ENCODE results near the gene SUN2.

SUN2 gene

DNA sequence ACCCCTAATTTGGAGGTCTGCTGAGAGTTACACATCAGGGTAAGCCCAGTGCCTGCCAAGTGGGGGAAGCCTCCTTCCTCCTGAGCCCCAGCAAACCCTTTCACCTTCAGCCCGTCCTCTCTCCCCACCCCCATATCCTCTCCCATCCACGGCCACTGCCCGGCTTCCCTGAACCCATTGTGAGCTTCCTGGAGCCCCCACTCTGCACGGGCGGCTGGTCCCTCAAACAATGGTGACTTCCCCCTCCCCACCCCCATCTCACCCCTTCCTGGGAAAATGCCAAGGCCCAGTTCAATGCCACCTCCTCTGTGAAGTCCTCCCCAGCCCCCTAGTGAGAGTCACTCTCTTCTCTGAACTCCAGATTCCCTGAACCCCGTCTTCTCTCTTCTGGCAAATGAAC, 20.3 kb upstream of the SUN2 start:
- DNase-seq = no peak

DNA sequence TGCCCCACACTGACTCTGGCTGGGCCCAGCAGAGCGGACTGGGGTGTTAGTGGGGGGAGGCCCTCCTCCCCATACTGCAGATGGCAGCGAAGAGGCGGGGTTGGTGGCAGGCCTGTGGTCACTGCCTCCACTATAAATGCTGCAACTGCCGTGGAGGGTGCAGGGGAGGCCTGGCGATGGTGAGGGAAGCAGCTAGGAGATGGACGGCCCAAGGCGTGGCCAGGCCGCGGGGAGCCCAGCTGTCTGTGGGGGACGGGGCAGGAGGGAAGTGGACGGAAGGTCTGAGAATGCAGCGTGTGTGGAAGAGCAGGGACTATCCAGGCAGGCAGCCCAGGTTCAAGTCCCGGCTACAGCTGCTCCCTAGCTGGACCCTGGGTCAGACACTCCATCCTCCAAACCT, 19.9 kb upstream of the SUN2 start:
- no peak for DNase-seq

DNA sequence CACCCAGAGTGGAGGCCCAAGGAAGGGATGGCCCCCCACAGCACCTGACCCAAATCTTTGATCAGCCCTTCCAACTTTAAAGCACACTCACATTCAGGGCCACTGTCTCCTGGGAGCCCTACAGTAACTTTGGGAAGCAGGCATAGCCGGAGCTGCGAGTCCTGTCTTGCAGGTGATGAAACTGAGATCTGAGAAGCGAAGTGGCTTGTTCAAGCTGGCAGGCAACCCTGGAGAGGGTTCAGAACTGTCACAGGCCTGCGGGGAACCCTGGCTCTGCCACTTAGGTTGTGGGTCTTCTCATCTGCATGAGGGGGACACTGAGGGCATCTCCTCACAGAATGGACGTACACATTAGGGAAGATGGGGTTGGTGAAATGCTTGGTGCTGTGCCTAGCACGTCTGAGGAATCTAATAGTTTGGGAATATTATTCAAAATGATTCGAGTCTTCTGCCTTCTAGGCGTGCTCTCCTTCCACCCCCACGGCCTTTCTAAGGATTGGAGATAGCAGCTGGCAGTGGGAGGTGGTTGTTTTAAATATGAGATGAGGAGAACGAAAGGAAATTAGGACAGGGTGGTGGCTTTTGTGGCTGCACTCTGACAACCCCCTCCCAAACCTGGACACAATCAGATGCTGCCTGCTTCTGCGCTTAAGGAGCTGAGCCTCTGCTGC, 18.8 kb upstream of the SUN2 start:
- DNase-seq = no peak

DNA sequence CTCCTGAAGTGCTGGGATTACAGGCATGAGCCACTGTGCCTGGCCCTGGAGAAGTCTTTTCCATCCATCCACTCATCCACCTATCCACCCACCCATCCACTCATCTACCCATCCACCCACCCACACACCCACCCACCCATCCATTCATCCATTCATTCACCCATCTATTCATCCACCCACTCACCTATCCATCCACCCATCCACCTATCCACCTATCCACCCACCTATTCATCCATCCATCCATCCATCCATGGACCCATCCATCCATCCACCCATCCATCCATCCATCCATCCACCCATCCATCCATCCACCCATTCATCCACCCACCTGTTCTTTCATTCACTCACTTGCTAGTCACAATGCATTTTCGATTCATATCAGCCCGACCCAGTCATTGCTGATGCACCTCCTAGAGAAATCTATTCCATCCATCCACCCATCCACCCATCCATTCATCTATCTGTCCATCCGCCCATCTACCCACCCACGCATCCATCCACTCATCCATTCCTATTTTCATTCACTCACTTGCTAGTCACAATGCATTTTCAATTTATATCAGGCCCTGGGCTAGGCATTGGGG, 17.7 kb upstream of the SUN2 start:
- no peak for DNase-seq

DNA sequence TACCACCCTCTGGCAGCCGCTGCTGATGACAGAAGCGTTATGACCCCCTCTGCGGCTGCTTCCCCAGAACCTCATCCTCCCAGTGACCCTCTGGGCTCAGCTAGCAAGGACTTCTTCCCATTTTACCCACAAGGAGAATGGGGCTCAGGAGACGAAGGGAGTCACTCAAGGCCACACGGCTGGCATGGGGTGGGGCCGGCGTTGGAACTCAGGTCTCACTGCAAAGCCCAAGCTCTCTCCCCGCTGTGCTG, 16.8 kb upstream of the SUN2 start:
- DNase-seq = no peak

DNA sequence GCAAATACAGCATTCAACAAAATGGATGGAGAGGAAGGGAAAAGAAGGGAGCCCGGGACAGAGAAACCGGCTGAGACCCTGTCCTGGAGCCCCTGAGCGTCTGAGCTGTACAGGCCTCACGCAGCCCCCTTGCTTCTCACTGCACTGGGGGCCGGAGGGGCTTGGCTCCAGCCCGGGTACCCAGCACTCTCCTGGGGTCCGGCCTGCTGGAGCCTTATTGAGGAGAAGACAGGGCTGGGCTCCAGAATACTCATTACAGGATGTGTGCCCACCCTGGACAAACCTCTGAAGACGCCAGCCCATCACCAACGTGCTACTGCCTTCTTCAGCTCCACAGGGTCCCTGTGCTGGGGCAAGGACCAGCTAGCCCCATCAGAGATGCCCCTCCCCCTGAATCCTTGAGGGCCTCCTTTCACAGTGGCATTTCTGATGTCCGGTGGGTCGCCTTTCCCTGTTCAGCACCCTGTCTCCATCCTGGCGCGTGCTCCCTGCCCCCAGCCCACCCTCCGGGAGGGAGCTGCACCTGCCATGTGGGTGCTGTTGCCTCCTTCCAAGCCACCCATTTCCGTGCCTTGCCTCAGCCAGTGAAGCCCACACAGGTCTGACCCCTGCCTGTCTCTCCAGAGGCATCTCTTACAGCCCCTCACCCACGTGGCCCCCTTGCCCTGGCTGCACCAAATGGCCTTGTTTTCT, 14.6 kb upstream of the SUN2 start:
- DNase-seq = no peak

DNA sequence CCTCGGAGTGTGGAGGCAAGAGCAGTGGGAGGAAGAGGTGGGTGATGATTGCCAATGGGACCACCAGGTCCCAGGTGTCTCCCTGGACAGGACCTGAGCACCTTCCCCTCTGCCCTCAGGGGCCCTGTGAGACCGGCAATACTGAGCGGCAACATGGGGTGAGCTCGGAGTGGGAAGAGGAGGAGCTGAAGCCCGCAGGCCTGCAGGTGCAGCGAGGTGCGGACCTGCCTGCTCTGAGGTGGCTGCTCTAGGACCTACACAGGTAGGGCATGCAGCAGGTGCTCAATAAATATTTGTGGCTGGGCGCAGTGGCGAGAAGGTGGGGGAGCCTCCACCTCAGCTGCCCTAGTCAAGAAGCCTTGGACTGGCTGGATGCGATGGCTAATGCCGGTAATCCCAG, 12.2 kb upstream of the SUN2 start:
- no peak for DNase-seq

DNA sequence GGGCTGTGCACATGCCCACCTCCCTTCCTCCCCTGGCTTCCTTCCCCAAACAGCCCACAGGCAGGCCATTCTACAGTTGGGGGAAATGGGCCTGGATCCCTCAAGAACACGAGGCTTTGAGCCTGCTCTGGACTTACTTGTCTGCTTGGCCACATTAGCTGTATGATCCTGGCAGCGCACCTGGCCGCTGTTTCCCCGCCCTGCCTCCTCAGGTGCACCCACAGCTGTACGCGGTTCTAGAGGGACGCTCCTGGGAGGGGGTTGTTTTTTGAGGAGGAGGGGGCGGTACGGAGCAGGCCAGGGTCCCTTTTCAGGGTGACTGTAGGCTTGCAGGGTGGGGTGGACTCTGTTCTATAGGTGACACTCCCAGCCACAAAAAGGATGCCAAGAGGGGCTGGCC, 11.5 kb upstream of the SUN2 start:
- no peak for DNase-seq

DNA sequence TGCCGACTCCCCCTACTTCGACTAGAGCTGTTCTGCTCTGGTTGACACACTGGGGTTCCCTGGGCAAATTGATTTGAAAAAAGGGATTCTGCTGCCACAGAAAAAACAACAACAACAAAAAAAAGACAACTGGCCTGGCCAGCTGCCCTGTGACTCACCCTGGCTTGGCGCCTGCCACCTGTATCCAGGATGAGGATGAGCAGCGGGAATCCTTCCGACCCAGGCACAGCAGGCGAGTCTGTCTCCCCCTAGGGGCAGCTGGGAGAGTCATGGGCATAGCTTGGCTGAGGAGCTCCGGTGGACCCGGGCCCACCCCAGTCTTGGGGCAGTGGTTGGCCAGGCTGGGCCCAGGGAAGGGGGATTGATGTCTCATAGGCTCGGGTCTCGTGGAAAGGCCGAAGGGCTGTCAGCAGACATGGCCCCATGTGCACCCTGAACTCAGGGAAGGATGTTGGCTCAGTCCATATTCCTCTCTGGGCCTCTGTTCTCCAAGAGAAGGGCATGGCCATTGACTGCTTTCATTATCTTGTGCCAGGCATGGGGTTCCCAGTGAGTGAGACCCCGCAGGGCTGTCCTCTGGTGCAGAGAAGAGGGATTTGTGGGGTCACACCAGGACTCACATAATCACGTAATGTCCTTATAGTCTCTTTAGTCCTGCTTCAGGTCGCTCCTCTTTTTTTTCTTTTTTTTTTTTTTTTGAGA, 10.4 kb upstream of the SUN2 start:
- DNase-seq = peak; percentile 40 to 80

DNA sequence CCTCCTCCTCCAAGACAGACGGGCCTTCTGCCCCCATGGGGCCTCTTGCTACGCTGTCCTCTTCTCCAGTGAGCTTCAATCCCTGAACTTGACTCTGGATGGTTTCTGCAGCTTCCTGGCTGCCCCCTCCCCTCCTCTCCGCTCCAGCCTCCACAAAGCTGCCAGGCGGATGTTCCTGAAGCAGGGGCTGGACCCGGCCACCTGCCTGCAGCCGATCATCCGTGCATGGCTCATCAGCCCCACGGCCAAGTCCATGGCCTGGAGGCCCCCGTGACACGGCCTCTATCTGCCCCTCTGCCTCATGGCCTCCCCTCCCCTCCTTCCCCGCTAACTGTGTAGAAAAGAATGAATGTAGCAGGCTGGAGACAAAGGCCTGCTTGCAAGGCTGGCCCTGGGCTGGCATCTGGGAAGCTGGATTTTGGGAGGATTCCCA, 6.8 kb upstream of the SUN2 start:
- peak; percentile 81 to 85 for DNase-seq

DNA sequence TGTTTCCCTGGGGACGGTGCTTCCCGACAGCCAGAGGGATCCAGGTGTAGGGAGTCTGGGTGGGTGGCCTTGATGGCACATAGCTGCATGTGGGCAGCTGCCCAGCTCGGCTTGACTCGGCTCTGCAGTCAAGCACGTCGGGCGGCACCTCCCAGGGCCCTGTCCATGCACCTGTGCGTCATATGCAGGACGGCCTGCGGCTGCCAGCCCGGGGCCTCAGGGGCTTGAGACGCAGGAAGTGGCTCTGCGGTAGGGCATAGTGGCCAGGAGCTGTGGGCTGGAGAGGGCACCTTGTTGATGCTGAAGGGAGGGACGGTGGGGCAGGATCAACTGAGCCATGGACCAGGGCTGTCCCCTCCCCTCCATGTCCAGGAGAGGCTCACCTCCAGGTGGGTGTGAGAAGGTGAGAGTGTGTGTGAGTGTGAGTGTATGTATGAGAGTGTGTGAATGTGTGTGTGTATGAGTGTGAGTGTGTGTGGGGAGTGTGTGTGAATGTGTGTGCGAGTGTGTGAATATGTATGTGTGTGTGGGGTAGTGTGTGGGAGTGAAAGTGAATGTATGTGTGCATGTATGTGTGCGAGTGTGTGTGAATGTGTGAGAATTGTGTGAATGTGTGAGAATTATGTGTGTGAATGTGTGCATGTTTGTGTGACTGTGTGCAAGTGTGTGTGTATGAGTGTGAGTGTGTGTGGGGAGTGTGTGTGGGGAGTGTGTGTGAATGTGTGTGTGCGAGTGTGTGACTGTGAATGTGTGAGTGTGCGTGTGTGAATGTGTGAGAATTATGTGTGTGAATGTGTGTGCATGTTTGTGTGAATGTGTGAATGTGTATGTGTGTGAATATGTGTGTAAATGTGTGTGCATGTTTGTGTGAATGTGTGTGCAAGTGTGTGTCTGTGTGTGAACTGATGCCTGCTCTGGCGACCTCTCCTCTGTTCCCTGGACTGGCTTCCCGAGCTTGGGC, 5.7 kb upstream of the SUN2 start:
- no peak for DNase-seq

DNA sequence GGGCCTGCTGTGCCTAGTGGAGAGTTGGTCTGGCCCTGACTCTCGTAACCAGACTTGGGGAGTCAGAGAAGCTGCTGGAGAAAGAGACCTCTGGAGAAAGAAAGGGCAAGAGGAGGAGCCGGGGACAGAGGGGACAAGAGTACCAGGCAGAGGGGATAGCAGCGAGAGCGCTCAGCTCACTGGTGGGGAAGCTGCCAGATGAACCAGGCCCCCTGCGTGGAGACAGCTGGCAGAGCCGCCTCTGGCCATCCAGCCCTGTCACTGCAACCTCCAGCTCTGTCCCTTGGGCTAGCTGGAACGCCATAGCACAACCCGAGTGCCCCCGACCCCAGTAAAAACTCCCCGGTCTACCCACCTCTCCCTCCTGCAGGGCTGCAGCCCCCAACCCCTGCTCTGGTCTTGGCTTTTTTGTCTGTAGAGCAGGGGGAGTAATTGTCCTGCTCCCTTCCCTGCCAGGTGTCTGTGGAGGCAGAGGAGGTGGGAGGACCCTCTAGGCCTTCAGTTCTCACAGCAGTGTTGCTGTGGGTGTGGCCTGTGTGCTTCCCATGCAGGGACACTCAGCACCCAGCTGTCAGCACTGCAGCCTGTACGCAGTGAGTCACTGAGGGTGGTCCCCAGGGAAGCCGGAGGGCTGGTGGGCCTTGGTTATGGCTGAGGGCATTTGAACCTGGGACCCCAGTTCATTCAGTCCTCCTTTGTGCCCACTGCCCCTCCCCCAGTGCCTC, 4.8 kb upstream of the SUN2 start:
- DNase-seq = peak; percentile 68 to 92

DNA sequence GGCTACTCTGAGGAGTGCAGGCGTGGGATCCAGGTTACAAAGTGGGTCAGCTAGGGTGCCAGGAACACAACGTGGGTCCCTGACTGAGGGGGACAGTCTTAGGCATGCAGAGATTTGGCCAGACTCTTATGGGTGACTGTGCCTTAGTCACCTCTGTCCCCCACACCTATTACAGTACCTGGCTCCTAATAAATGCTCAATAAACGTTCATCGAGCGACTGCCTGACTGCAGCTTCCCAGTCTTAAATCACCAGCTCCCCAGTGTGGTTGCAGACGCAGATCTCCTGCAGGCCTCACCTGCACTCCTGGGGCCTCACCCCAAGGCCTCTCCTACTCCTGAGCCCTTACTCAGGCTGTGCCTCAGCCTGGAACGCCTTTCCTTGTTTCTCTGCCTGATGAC, 3.2 kb upstream of the SUN2 start:
- DNase-seq = no peak

DNA sequence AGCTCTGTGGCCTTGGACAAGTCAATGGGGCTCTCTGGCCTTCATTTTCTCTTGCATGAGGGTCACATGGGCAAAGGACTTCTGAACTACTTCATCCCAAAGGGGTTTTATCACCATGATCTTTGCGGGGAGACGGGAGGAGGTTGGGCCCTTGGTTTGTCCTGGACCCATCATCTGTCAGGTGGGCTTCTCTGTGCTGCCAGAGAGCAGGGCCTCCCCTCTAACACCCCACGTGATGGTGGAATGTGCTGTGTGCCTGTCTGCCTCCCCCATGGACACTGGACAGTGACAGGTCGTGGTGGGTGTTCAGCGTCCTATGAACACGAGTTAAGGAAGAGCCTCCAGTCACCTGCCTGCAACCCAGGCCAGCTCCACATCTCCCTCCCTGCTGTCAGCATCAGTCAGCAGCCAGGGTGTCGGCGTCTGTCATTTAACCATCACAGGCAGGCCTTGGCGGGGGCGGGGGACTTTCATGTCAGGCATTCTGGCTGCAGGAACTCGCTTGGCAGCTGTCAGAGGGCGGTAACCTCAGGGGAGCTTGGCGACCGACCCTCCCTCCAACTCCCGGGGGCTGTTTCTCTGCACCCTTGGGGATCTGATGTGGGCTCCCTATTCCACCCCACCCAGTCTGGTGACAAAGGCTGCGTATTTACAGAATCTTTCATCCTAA, 2.6 kb upstream of the SUN2 start:
- DNase-seq = peak in 1 of 2 experiments; percentile 37

DNA sequence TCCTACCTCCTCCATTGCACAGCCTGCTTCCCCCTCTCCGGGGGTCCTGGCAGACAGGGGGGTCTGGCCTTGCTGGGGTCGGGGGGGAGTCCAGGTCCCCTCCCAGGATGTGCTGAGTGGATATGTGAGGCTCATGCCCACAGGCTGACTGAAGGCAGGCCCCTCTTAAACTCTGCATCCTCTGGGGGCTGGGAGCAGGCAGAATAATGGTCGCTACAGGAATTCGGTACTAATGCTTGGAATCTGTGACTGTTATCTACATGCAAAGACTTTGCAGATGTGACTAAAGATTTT, 1.6 kb upstream of the SUN2 start:
- no peak for DNase-seq

DNA sequence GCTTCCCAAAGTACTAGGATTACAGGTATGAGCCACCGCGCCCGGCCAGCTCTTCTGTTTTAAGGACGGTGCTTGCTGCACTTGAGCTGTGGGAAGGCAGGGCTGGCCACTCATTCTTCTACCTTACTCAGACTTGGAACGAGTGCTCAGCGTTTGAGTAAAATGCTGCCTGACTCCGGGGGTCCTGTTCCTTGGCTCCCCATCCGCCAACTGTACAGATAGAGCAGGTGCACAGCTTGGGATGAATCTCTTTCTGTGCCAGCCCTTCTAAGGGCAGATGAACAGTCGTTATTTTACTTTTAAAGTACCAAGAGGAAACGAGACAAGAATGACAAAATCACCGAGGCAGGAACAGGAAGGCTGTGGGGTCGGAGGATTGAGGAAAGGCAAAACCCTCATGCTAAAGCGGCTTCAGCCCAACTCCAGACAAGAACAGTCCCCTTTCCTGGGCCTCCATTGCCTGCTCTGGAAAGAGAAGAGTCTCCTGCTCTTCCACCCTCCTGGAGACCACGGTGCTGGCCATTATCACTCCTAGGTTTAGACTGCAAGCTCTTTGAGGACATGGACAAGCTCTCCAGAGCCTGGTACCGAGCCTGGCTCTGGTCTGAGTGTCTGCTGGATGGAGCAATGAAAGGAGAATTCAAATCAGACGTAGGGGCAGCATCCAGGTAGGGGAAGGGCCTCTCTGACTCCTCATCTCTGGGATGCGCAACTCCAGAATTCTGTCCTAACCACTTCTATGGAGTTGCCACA, 1.1 kb upstream of the SUN2 start:
- no peak for DNase-seq

DNA sequence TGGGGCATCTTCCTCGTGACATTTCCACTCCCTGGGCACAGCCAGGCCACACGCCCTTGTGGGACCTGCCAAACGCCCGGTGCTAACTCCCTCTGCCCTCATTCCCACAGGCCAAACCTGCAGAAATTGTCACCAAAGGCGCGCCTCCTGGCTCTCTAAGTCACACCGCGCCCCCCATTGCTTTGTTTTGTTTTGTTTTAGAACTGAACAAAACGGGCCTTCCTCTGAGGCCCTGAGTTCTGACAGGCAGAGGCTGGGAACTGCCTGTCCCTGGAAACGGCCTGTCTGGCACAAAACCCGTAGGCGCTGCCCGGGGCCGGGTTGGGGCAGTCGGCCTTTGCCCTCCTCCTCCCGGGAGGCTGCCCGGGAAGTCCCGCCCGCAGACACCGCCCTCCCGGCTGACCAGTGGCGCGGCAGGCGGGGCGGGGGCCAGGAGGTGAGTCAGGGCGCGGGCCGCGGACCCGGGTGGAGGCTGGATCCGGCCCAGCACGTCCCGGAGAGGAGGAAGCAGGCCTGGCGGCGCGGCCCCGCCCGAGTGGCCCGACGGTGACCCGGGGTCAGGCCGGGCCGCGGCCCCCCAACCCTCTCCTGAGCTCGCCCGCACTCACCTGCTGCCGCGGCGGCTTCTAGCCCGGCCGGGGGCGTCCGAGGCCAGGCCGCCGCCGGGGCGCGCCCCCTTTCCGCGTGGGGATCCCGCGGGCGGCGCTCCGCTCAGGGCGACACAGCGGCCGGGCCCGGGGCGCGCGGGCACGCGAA, 465 bp downstream of the SUN2 start:
- DNase-seq = no peak

DNA sequence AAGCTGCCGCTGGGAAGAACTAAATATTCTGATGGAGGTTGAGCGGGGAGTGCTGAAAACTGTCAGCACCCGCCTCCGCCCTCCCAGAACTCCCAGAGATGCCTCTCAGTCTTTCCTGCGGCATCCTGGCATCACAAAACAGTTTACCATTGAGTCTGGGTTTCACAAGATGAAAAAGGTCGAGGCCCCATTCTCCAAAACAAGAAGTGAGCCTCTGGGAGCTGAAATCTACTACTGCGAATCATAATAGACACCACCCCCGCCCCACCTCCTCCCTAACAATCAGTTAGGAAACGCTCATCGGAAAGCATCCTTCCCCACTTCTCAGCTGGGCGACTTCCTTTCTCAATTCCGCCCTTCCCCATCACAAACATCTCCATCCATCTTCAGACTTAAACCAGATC, 1.0 kb downstream of the SUN2 start:
- no peak for DNase-seq

DNA sequence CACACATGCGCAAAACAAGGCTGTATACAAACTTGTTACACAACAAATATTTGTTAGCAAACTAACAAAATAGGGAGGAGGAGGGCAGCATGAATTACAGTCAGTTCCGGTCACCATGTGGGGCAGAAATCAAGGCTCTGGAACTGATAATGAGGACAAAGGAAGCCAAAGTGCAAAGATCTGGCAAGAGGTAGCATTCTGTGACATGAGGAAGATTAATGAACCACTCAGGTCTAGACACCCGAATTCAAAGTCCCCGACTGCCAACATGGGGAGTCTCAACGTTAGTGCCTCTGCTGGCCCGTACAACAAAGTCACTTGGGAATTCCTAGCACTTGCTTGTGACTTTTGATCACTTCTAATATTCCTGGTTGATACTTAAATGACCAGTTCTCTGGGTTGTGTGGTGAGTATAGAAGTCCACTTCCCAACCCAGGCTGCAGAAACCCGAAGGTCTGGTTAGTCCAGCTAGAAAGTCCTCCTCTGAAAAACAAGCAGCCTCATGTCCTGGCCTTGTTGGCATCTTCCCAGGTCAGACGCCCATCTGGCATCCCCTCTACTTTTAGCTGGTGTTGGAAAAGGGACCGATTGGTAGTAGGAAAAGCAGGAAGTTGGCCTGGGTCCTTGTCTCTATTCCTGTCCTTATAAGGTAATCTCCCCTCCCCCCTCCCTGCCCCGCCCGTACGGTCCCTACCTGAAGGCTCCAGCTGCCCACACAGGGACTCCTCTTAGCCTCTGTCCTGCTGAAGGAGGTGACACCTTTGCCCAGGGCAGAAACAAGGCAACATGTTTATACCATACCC, 1.6 kb downstream of the SUN2 start:
- DNase-seq = peak; percentile 29 to 64

Measured in NCI-H524 (cell line).